ENCODE results near the gene STAG1.

STAG1 gene

DNA sequence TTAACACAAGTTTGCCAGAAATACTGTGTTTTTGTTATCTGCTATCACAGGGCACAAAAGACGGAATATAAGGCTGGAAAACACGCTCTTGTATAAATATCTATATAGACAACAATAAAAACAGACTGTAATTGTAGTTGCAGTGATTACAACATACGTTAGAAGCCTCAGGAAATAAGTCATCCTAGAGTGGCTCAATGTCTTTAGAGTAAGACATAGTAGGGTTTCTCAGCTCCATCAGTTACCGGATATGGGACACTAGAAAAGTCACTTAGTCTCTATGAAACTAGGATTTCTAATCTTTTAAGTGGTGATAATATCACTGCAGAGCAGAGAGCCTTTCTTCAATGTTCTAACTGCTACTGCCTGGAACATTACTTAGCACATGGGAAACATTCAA lies 208.8 kb downstream of the STAG1 start:
- Histone ChIP-seq H3K79me2 (ENCODE audit: insufficient read depth, low read length) (peaks cover 7% of the 10 kb centered on the region; the same call in 1 of the 2 replicates), H3K27ac (ENCODE audit: low read depth, low read length) (no peak overlapping the region), H3K4me2 (ENCODE audit: low read depth, low read length, poor library complexity, severe bottlenecking) (no peak overlapping the region), H3K27me3 (ENCODE audit: low read length) (no peaks in the 10 kb centered on the region), H3K9me3 (ENCODE audit: insufficient read depth, low read length) (no peaks in the 10 kb centered on the region), H2AFZ (ENCODE audit: low read depth, low read length, severe bottlenecking) (no peak overlapping the region), H3K9ac (ENCODE audit: low read length) (no peak overlapping the region), H4K20me1 (ENCODE audit: low read depth, low read length) (no peaks in the 10 kb centered on the region), H3K9me2 (replicated peaks; ENCODE audit: insufficient read depth, low read length) (no peaks in the 10 kb centered on the region), H3F3A (ENCODE audit: insufficient read depth) (peaks cover 25% of the 10 kb centered on the region; the same call in 1 of the 2 replicates), H3K36me3 (ENCODE audit: low read length) (peaks cover 14% of the 10 kb centered on the region; the same call in 1 of the 2 replicates), H3K4me3 (ENCODE audit: insufficient read depth, low read length, poor library complexity, severe bottlenecking) (no peak overlapping the region)
- no peak for TF ChIP-seq EZH2phosphoT487 (conservative IDR thresholded peaks at IDR 0.05; ENCODE audit: low read length)
- TF ChIP-seq, protein P1, sequence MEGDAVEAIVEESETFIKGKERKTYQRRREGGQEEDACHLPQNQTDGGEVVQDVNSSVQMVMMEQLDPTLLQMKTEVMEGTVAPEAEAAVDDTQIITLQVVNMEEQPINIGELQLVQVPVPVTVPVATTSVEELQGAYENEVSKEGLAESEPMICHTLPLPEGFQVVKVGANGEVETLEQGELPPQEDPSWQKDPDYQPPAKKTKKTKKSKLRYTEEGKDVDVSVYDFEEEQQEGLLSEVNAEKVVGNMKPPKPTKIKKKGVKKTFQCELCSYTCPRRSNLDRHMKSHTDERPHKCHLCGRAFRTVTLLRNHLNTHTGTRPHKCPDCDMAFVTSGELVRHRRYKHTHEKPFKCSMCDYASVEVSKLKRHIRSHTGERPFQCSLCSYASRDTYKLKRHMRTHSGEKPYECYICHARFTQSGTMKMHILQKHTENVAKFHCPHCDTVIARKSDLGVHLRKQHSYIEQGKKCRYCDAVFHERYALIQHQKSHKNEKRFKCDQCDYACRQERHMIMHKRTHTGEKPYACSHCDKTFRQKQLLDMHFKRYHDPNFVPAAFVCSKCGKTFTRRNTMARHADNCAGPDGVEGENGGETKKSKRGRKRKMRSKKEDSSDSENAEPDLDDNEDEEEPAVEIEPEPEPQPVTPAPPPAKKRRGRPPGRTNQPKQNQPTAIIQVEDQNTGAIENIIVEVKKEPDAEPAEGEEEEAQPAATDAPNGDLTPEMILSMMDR (IDR thresholded peaks at IDR 0.05; ENCODE audit: insufficient read depth, low read length, poor library complexity, severe bottlenecking) = no peak

DNA sequence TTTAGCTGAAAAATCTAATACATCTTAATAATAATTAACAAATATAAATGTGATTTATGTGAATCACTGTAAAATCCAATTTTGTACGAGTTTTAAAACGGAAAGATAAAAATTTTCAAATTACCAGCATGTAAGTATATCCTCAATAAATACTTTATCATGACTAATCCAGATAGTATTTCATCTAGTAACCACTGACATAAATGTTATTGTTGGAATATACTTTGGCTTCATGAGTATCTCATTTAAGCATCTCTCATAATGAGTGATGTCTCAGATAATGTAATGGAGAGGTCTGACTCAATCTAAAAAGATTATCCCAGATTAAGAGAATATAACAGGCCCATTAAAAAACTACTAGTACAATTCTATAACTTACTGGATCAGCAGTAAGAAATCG lies 216.3 kb downstream of the STAG1 start:
- H4K20me1 ChIP-seq (ENCODE audit: low read depth, low read length) = no peaks in the 10 kb centered on the region
- no peaks in the 10 kb centered on the region for H3K27me3 ChIP-seq (ENCODE audit: low read length)
- peaks cover 5% of the 10 kb centered on the region; the same call in 1 of the 2 replicates for H3K36me3 ChIP-seq (ENCODE audit: low read length)
- H3K4me2 ChIP-seq (ENCODE audit: low read depth, low read length, poor library complexity, severe bottlenecking) = no peak overlapping the region
- TF ChIP-seq, protein P1 (IDR thresholded peaks at IDR 0.05; ENCODE audit: insufficient read depth, low read length, poor library complexity, severe bottlenecking) = no peak
- no peak for TF ChIP-seq EZH2phosphoT487 (conservative IDR thresholded peaks at IDR 0.05; ENCODE audit: low read length)
- no peak overlapping the region for H3K4me3 ChIP-seq (ENCODE audit: insufficient read depth, low read length, poor library complexity, severe bottlenecking)
- H3K9ac ChIP-seq (ENCODE audit: low read length) = no peak overlapping the region
- no peak overlapping the region for H3K27ac ChIP-seq (ENCODE audit: low read depth, low read length)
- H3K79me2 ChIP-seq (ENCODE audit: insufficient read depth, low read length) = 0 out of 2 replicates have a peak, but pooled peaks cover 7% of the 10 kb centered on the region
- H3F3A ChIP-seq (ENCODE audit: insufficient read depth) = peaks cover 4% of the 10 kb centered on the region; the same call in 1 of the 2 replicates
- H2AFZ ChIP-seq (ENCODE audit: low read depth, low read length, severe bottlenecking) = no peak overlapping the region
- H3K9me2 ChIP-seq (replicated peaks; ENCODE audit: insufficient read depth, low read length) = no peaks in the 10 kb centered on the region
- no peaks in the 10 kb centered on the region for H3K9me3 ChIP-seq (ENCODE audit: insufficient read depth, low read length)

DNA sequence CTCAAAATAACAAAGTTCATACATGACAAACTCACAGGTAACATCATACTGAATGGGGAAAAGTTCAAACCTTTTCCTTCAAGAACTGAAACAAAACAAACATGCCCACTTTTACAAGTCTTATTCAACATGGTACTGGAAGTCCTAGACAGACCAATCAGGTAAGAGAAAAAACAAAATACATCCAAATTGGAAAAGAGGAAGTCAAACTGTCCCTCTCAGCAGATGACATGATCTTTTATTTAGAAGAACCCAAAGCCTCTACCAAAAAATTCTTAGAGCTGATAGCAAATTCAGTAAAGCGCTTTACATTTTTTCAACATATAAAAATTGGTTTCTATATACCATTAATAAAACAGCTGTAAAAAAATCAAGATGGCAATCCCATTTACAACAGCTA lies 219.4 kb downstream of the STAG1 start:
- no peak overlapping the region for H3K4me2 ChIP-seq (ENCODE audit: low read depth, low read length, poor library complexity, severe bottlenecking)
- H3F3A ChIP-seq (ENCODE audit: insufficient read depth) = peaks cover 3% of the 10 kb centered on the region; the same call in 1 of the 2 replicates
- no peaks in the 10 kb centered on the region for H3K27me3 ChIP-seq (ENCODE audit: low read length)
- no peaks in the 10 kb centered on the region for H3K9me3 ChIP-seq (ENCODE audit: insufficient read depth, low read length)
- H3K9ac ChIP-seq (ENCODE audit: low read length) = no peak overlapping the region
- H3K4me3 ChIP-seq (ENCODE audit: insufficient read depth, low read length, poor library complexity, severe bottlenecking) = no peak overlapping the region
- H3K36me3 ChIP-seq (ENCODE audit: low read length) = no peaks in the 10 kb centered on the region
- H3K9me2 ChIP-seq (replicated peaks; ENCODE audit: insufficient read depth, low read length) = no peaks in the 10 kb centered on the region
- no peaks in the 10 kb centered on the region for H4K20me1 ChIP-seq (ENCODE audit: low read depth, low read length)
- no peak overlapping the region for H3K27ac ChIP-seq (ENCODE audit: low read depth, low read length)
- no peak overlapping the region for H2AFZ ChIP-seq (ENCODE audit: low read depth, low read length, severe bottlenecking)
- TF ChIP-seq EZH2phosphoT487 (conservative IDR thresholded peaks at IDR 0.05; ENCODE audit: low read length) = no peak
- TF ChIP-seq, protein P1 (IDR thresholded peaks at IDR 0.05; ENCODE audit: insufficient read depth, low read length, poor library complexity, severe bottlenecking) = no peak
- H3K79me2 ChIP-seq (ENCODE audit: insufficient read depth, low read length) = peaks cover 18% of the 10 kb centered on the region

Data from SU-DHL-6 (cell line).